WTC11 (cell line): ENCODE measurements around the gene GLYAT.

Source experiments
- CTCF ChIP-seq: fragments of 200-600 bp; IDR thresholded peaks from 2 replicates; pipeline ENCODE4 v1.8.0; 2022; ENCODE audit warnings: antibody characterized with exemption
- ELF4 ChIP-seq: sonication (generic); formaldehyde crosslinking; IDR thresholded peaks from 2 replicates; pipeline ENCODE4 v1.8.1; 2022; ENCODE audit warnings: low read depth, mild to moderate bottlenecking, moderate library complexity, missing genetic modification reagents
- HMGXB4 ChIP-seq: sonication (generic); formaldehyde crosslinking; IDR thresholded peaks from 2 replicates; pipeline ENCODE4 v1.8.1; 2023; ENCODE audit warnings: mild to moderate bottlenecking, moderate library complexity, missing genetic modification reagents
- JUN ChIP-seq: sonication (generic); formaldehyde crosslinking; IDR thresholded peaks from 2 replicates; pipeline ENCODE4 v1.8.0; 2023; ENCODE audit warnings: mild to moderate bottlenecking, missing genetic modification reagents
- MLX ChIP-seq: sonication (generic); formaldehyde crosslinking; IDR thresholded peaks from 2 replicates; pipeline ENCODE4 v1.8.1; 2023; ENCODE audit warnings: mild to moderate bottlenecking, missing genetic modification reagents, moderate library complexity
- PREB ChIP-seq: sonication (generic); formaldehyde crosslinking; IDR thresholded peaks from 2 replicates; pipeline ENCODE4 v1.8.1; 2022; ENCODE audit warnings: mild to moderate bottlenecking, missing genetic modification reagents, moderate library complexity, borderline replicate concordance
- RORB ChIP-seq: fragments of 250-450 bp; sonication (Bioruptor Pico); IDR thresholded peaks from 2 replicates; pipeline ENCODE4 v1.9.0; 2021; ENCODE audit warnings: mild to moderate bottlenecking
- TCF7 ChIP-seq: sonication (generic); formaldehyde crosslinking; IDR thresholded peaks from 2 replicates; pipeline ENCODE4 v1.8.0; 2022; ENCODE audit warnings: mild to moderate bottlenecking, low read depth, missing genetic modification reagents, moderate library complexity

GRCh38 chr11:58691675-58692074 lies 40.1 kb downstream of the GLYAT start:
- no peak for TF ChIP-seq RORB (CRISPR knock-in tag)
- TF ChIP-seq CTCF, result no peak
- TF ChIP-seq PREB, result no peak
- TF ChIP-seq HMGXB4 (CRISPR knock-in tag), result no peak
- no peak for TF ChIP-seq MLX
- no peak for TF ChIP-seq TCF7
- TF ChIP-seq ELF4, result no peak
- no peak for TF ChIP-seq JUN
